B cell (primary cell): ENCODE measurements around the gene B4GALT1.

ENCODE experiments used
- CTCF ChIP-seq: fragments of 200-600 bp; IDR thresholded peaks from one replicate; pipeline ENCODE4 v1.8.0; 2022; ENCODE audit warnings: antibody characterized with exemption, mild to moderate bottlenecking
- EZH2 ChIP-seq: IDR thresholded peaks from 2 replicates; pipeline ENCODE4 v1.6.1; 2012; ENCODE audit warnings: borderline replicate concordance, low read depth, mild to moderate bottlenecking, moderate library complexity, low read length; ENCODE audit not compliant: insufficient read depth, poor library complexity, severe bottlenecking

GRCh38 chr9:33120620-33121019 lies 46.5 kb downstream of the B4GALT1 start:
- TF ChIP-seq EZH2, result no peak
- TF ChIP-seq CTCF, result no peak
